Chondrocyte (in vitro differentiated cells): ENCODE data around the gene ORC1. TPM values are rescaled to one million over a fixed set of nuclear protein-coding genes. Genes with fewer than 3 reads are reported as not detected.

ENCODE experiments used
- DNase-seq: peaks from one replicate; pipeline ENCODE4 v3.0.0; 2021; ENCODE audit warnings: mixed read lengths, low spot score
- H3K27ac Mint-ChIP-seq: one replicate; pipeline ENCODE4 v1.8.0; 2021; ENCODE audit warnings: mild to moderate bottlenecking, moderate library complexity, mixed read lengths; ENCODE audit not compliant: unreplicated experiment
- H3K27me3 Mint-ChIP-seq: 2 replicates; pipeline ENCODE4 v1.8.0; 2021; ENCODE audit warnings: low read depth, mixed read lengths
- H3K36me3 Mint-ChIP-seq: 2 replicates; pipeline ENCODE4 v1.8.0; 2021; ENCODE audit warnings: low read depth, mixed read lengths
- H3K4me1 Mint-ChIP-seq: 2 replicates; pipeline ENCODE4 v1.8.0; 2021; ENCODE audit warnings: low read depth, mild to moderate bottlenecking, mixed read lengths
- H3K4me3 Mint-ChIP-seq: one replicate; pipeline ENCODE4 v1.8.0; 2021; ENCODE audit warnings: mild to moderate bottlenecking, moderate library complexity, mixed read lengths; ENCODE audit not compliant: unreplicated experiment
- H3K9me3 Mint-ChIP-seq: 2 replicates; pipeline ENCODE4 v1.8.0; 2021; ENCODE audit warnings: low read depth, mixed read lengths
- CTCF ChIP-seq: fragments of 200-600 bp; sonication (generic); IDR thresholded peaks from 2 replicates; pipeline ENCODE4 v1.5.0; 2021; ENCODE audit warnings: antibody characterized with exemption, mild to moderate bottlenecking, moderate library complexity
- total RNA-seq: library from RNA; stranded (reverse); gene quantifications from 3 replicates; pipeline ENCODE4 v1.2.1, GENCODE V29; 2021

The ORC1 gene
- total RNA-seq, 1 donor from 2014 or later, result 1.2 TPM

GRCh38 chr1:52356818-52357355, 47.3 kb downstream of the ORC1 start:
- TF ChIP-seq CTCF, result no peak
- Mint-ChIP-seq H3K4me1 (peaks cover 3% of the 10 kb centered on the region), H3K27me3 (no peaks in the 10 kb centered on the region), H3K36me3 (peaks cover 62% of the 10 kb centered on the region), H3K4me3 (no peak overlapping the region), H3K27ac (no peak overlapping the region), H3K9me3 (no peaks in the 10 kb centered on the region)
- DNase-seq, result no peak

- Mint-ChIP-seq H3K4me3 (no peak overlapping the region), H3K27me3 (no peaks in the 10 kb centered on the region), H3K36me3 (peaks cover 53% of the 10 kb centered on the region), H3K9me3 (no peaks in the 10 kb centered on the region), H3K4me1 (peaks cover 3% of the 10 kb centered on the region), H3K27ac (no peak overlapping the region)
- no peak for DNase-seq
- no peak for TF ChIP-seq CTCF
Measured at GRCh38 chr1:52355847-52356505, 48.2 kb downstream of the ORC1 start.

GRCh38 chr1:52355436-52355835, 48.8 kb downstream of the ORC1 start:
- Mint-ChIP-seq H3K27ac (no peak overlapping the region), H3K27me3 (no peaks in the 10 kb centered on the region), H3K36me3 (peaks cover 53% of the 10 kb centered on the region), H3K4me1 (peaks cover 3% of the 10 kb centered on the region), H3K9me3 (no peaks in the 10 kb centered on the region), H3K4me3 (no peak overlapping the region)
- DNase-seq, result no peak
- no peak for TF ChIP-seq CTCF

- no peak for TF ChIP-seq CTCF
- H3K27me3 Mint-ChIP-seq, result no peaks in the 10 kb centered on the region
- no peaks in the 10 kb centered on the region for H3K9me3 Mint-ChIP-seq
- DNase-seq, result no peak
- H3K4me3 Mint-ChIP-seq, result no peak overlapping the region
- peaks cover 41% of the 10 kb centered on the region for H3K36me3 Mint-ChIP-seq
- peak overlapping the region; percentile 49 for H3K27ac Mint-ChIP-seq
- peaks cover 3% of the 10 kb centered on the region for H3K4me1 Mint-ChIP-seq
Measured at GRCh38 chr1:52352690-52353089, 51.5 kb downstream of the ORC1 start.

GRCh38 chr1:52348704-52349300, 55.4 kb downstream of the ORC1 start:
- Mint-ChIP-seq H3K27me3 (no peaks in the 10 kb centered on the region), H3K9me3 (no peaks in the 10 kb centered on the region), H3K4me1 (peaks cover 3% of the 10 kb centered on the region), H3K36me3 (peaks cover 17% of the 10 kb centered on the region), H3K27ac (peak overlapping the region; percentile 36), H3K4me3 (no peak overlapping the region)
- DNase-seq, result no peak
- peak; percentile 67 for TF ChIP-seq CTCF
